Heart right ventricle (tissue), 16 donors: ENCODE data around the gene URM1. TPM values are rescaled to one million over a fixed set of nuclear protein-coding genes. Genes with fewer than 3 reads are reported as not detected.

ENCODE experiments used
- ATAC-seq, 8 donors: fragments of 200-7000 bp; cut with Tn5 transposase; one replicate each; pipeline ENCODE4 v1.9.1; 2020; ENCODE audit warnings: mild to moderate bottlenecking in 8 of 8, moderate library complexity in 8 of 8, moderate number of reproducible peaks in 1 of 8
- DNase-seq, 2 donors: peaks; one replicate each; pipeline ENCODE4 v3.0.0-alpha.2; 2020
- H3K27ac ChIP-seq, 10 donors: fragments of 200-600 bp; sonication (generic) in 2 of 10; one replicate each; pipeline versions ENCODE4 v1.5.0 to v1.8.0; 2020 to 2022; ENCODE audit warnings: mild to moderate bottlenecking in 3 of 10
- H3K27me3 ChIP-seq, 7 donors: fragments of 200-600 bp; one replicate each; pipeline ENCODE4 v1.8.0; 2021 to 2022; ENCODE audit warnings: mild to moderate bottlenecking in 2 of 7
- H3K36me3 ChIP-seq, 9 donors: fragments of 200-600 bp; sonication (generic) in 1 of 9; one replicate each; pipeline versions ENCODE4 v1.5.0 to v1.8.0; 2020 to 2022; ENCODE audit warnings: mild to moderate bottlenecking in 2 of 9
- H3K4me1 ChIP-seq, 9 donors: fragments of 200-600 bp; sonication (generic) in 1 of 9; one replicate each; pipeline versions ENCODE4 v1.5.0 to v1.8.0; 2020 to 2022; ENCODE audit warnings: mild to moderate bottlenecking in 4 of 9
- H3K4me3 ChIP-seq, 10 donors: fragments of 200-600 bp; sonication (generic) in 2 of 10; one replicate each; pipeline versions ENCODE4 v1.5.0 to v1.8.0; 2020 to 2022; ENCODE audit warnings: mild to moderate bottlenecking in 7 of 10, moderate library complexity in 2 of 10
- H3K9me3 ChIP-seq, 11 donors: fragments of 200-600 bp in 10 of 11; sonication (generic) in 2 of 11; one replicate each; pipeline versions ENCODE4 v1.5.0 to v1.8.0; 2013 to 2022; ENCODE audit warnings: mild to moderate bottlenecking in 2 of 11, control low read depth in 1 of 11, moderate library complexity in 1 of 11
- WGBS, 2 donors: extraction: QIAGEN DNeasy Blood & Tissue Kit; methylation state at CpG; one replicate each; pipeline ENCODE4 v1.1.7; 2013; ENCODE audit warnings: inconsistent platforms in 1 of 2; 5-methylcytosine and 5-hydroxymethylcytosine counted together
- intact Hi-C, 10 donors: fragments of 100-400 bp; cut with DNase I; formaldehyde crosslinking; loops; one replicate each; pipeline versions ENCODE4 v1.11.1 to v1.14.2; 2022
- polyA plus RNA-seq, 2 donors: library from polyadenylated mRNA; stranded (reverse); fragments of 200-250 nt; gene quantifications; one replicate each; pipeline ENCODE4 v1.2.3, GENCODE V29; 2013
- total RNA-seq, 10 donors: library from RNA; stranded (reverse); fragmentation: NEBNext Ultra II Directional in 3 of 10; extraction: Animal tissue kit (Norgen Biotek cat#: 25700) in 3 of 10; gene quantifications; one replicate each; pipeline versions ENCODE4 v1.2.1 to v1.2.4, GENCODE V29; 2021 to 2023
- TF ChIP-seq, protein P1 (sequence below), 9 donors: fragments of 200-600 bp; sonication (generic) in 2 of 9; IDR thresholded peaks; one replicate each; pipeline versions ENCODE4 v1.5.0 to v1.8.0; 2021 to 2022; ENCODE audit warnings: antibody characterized with exemption in 9 of 9, mild to moderate bottlenecking in 5 of 9, moderate library complexity in 1 of 9
- donor health status: Arrhythmogenic right ventricular cardiomyopathy.
- donor health status: ischemic (EF 13 %, LVEDD 7.1; RV severe dilation, severe dysfunction).
- donor health status: healthy with polysubstance abuse.
- donor health status: DM: no; HTN: yes; CAD: no.
- donor health status: DM: no; HTN: no; CAD: no.
- donor health status: ischemic (EF 25% LVEDD 6.9; RV normal size, moderate dysfunction).
- donor health status: ischemic (EF 25% LVEDD 5.7; RV mildly dilated, moderate dysfunction).
- donor health status: healthy.
- donor health status: DM: yes; HTN: yes; CAD: no.
- donor health status: Ischemic cardiomyopathy.
- donor health status: ischemic (EF 35%, LVEDD 5.7; RV mildly dilated, moderate dysfunction).
- donor health status: nonischemic (EF 11% LVEDD 7.7; RV severe dilation, severe dysfunction).
- donor health status: DM: yes; HTN: yes; CAD: no.
- donor health status: PGD.
- donor health status: ischemic (EF 29% LVEDD 5.4; RV normal size, mild dysfunction).
- donor health status: nonischemic (EF 23%, LVEDD 6.1; RV moderate dilation, normal function).

URM1 gene
- total and polyA plus RNA-seq, 12 donors, result 18.7 to 75.7 (median 51.2) TPM

DNA sequence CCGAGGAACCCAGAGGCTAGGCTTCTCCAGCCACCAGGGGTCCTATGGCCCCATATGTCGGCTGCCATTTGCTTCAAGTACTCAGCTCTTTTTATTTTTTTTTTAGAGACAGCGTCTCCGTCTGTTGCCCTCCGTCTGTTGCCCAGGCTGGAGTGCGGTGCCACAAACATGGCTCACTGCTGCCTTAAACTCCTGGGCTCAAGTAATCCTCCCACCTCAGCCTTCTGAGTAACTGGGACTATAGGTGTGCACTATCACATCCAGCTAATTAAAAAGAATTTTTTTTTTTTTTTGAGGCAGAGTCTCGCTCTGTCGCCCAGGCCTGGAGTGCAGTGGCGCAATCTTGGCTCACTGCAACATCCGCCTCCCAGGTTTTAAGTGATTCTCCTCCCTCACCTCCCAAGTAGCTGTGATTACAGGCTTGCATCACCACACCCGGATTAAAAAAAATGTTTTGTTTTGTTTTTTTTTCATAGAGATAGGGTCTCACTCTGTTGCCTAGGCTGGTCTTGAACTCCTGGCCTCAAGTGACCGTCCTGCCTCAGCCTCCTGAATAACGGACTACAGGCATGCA lies 58.4 kb downstream of the URM1 start:
- WGBS, 2 donors, result 86 to 88% methylated on average over 13 of the region's 13 CpGs
- Histone ChIP-seq H3K4me3 (no peak overlapping the region), H3K9me3 (no peaks in the 10 kb centered on the region), H3K27ac (no peak overlapping the region), H3K36me3 (peaks cover 0 to 26% (median 0%) of the 10 kb centered on the region in 9 donors), H3K27me3 (no peaks in the 10 kb centered on the region), H3K4me1 (no peaks in the 10 kb centered on the region)
- TF ChIP-seq, protein P1, sequence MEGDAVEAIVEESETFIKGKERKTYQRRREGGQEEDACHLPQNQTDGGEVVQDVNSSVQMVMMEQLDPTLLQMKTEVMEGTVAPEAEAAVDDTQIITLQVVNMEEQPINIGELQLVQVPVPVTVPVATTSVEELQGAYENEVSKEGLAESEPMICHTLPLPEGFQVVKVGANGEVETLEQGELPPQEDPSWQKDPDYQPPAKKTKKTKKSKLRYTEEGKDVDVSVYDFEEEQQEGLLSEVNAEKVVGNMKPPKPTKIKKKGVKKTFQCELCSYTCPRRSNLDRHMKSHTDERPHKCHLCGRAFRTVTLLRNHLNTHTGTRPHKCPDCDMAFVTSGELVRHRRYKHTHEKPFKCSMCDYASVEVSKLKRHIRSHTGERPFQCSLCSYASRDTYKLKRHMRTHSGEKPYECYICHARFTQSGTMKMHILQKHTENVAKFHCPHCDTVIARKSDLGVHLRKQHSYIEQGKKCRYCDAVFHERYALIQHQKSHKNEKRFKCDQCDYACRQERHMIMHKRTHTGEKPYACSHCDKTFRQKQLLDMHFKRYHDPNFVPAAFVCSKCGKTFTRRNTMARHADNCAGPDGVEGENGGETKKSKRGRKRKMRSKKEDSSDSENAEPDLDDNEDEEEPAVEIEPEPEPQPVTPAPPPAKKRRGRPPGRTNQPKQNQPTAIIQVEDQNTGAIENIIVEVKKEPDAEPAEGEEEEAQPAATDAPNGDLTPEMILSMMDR (IDR thresholded peaks at IDR 0.05), result no peak
- intact Hi-C loops, result no loop called here
- no peak for DNase-seq
- ATAC-seq, result no peak

DNA sequence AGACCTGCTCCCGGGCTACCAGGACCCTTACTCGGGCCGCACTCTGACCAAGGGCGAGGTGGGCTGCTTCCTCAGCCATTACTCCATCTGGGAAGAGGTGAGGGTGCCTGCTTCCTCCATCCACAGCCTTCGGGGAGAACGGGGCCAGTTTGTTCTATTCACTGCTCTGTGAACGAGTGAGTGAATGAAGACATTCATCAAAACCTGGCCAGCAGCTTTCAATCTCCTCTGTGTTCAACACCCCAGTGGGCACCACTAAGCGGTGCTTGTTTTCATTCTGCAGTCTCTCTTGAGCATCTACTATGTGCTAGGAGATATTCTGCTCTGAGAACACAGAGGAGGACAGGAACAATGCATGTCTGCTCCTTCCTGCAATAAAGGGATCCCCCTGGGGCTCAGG lies 60.0 kb downstream of the URM1 start:
- Histone ChIP-seq H3K4me3 (no peak overlapping the region), H3K4me1 (no peaks in the 10 kb centered on the region), H3K27ac (no peak overlapping the region), H3K9me3 (no peaks in the 10 kb centered on the region), H3K36me3 (peaks cover 0 to 27% (median 0%) of the 10 kb centered on the region in 9 donors), H3K27me3 (no peaks in the 10 kb centered on the region)
- 89% methylated on average over 8 of the region's 8 CpGs for WGBS, 2 donors
- intact Hi-C loops, result no loop called here
- no peak for DNase-seq
- ATAC-seq, result no peak
- TF ChIP-seq, protein P1 (IDR thresholded peaks at IDR 0.05), result no peak

DNA sequence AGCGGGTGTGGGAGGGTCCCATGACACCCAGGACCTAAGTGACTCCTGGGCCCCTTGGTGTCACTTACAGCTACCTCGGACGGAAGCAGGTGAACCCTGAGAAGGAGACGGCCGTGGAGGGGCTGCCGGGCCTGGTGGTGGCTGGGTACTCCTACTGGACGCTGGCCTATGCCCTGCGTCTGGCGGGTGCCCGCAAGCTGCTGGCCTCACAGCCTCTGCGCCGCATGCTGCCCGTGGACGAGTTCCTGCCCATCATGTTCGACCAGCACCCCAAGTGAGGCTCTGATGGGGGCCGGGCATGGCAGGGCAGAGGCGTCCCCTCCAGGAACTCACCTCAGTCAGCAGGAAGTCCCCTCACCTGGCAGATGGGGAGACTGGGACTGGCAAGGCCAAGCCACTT lies 63.2 kb downstream of the URM1 start:
- TF ChIP-seq, protein P1 (IDR thresholded peaks at IDR 0.05), result no peak
- peaks cover 0 to 26% (median 0%) of the 10 kb centered on the region in 9 donors for H3K36me3 ChIP-seq

DNA sequence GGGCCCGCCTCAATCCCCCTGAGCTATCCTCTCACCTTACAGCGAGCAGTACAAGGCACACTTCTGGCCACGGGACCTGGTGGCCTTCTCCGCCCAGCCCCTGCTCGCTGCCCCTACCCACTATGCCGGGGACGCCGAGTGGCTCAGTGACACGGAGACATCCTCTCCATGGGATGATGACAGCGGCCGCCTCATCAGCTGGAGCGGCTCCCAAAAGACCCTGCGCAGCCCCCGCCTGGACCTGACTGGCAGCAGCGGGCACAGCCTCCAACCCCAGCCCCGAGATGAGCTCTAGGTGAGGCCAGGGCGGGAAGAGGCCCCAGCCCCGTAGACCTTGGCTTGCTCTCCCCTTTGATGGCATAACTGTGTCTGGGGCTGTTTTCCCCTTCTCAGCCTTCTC lies 64.4 kb downstream of the URM1 start:
- WGBS, 2 donors, result 93 to 95% methylated on average over 18 of the region's 18 CpGs
- peaks cover 0 to 26% (median 0%) of the 10 kb centered on the region in 9 donors for H3K36me3 ChIP-seq
- TF ChIP-seq, protein P1 (IDR thresholded peaks at IDR 0.05), result no peak
- intact Hi-C loops, result no loop called here
- no peak overlapping the region for H3K4me3 ChIP-seq
- no peaks in the 10 kb centered on the region for H3K9me3 ChIP-seq
- peaks cover 0 to 11% (median 8%) of the 10 kb centered on the region in 9 donors for H3K4me1 ChIP-seq
- no peak overlapping the region for H3K27ac ChIP-seq
- DNase-seq (no peak), ATAC-seq (no peak)
- no peaks in the 10 kb centered on the region for H3K27me3 ChIP-seq

More for the DNA sequence above, 63.2 kb downstream of the URM1 start:
- ATAC-seq (no peak), DNase-seq (no peak)
- Histone ChIP-seq H3K27ac (no peak overlapping the region), H3K4me3 (no peak overlapping the region), H3K9me3 (no peaks in the 10 kb centered on the region), H3K27me3 (no peaks in the 10 kb centered on the region), H3K4me1 (peaks cover 0 to 11% (median 8%) of the 10 kb centered on the region in 9 donors)
- 91 to 97% methylated on average over 17 of the region's 17 CpGs for WGBS, 2 donors
- intact Hi-C loops, result no loop called here
